K562 (cell line): ENCODE data around the gene DIAPH1. TPM values are rescaled to one million over a fixed set of nuclear protein-coding genes. Genes with fewer than 3 reads are reported as not detected.
A peak's percentile ranks its signal among the peaks of the same experiment; 100 is the strongest.

Source experiments
- ATAC-seq: fragments of 200-7000 bp; cut with Tn5 transposase; 3 replicates; pipeline ENCODE4 v1.9.1; 2020; ENCODE audit warnings: moderate library complexity
- BruUV-seq: library from RNA; stranded (reverse); fragments of 400-500 nt; replicated peaks from 2 replicates; lab custom pipeline; 2021; lab: Mats Ljungman, UMichigan
- CTCF ChIA-PET: fragments of 300-600 bp; formaldehyde crosslinking; extraction: SDS; loops from one replicate; lab custom pipeline; 2021; ENCODE audit warnings: low intra/inter-chr PET ratio; lab: Yijun Ruan, JAX
- POLR2A ChIA-PET: fragments of 300-600, 350-650 bp; sonication (Branson Sonifier 250); formaldehyde crosslinking; extraction: SDS; loops from one replicate; lab custom pipeline; 2021; ENCODE audit warnings: antibody characterized with exemption, inconsistent platforms; lab: Yijun Ruan, JAX
- DNase-seq, 4 experiments: peaks; one replicate each; pipeline versions ENCODE4 v3.0.0 to v3.0.0-alpha.2; 2011 to 2018; ENCODE audit warnings: low spot score in 3 of 4, mixed read lengths in 3 of 4; ENCODE audit errors: extremely low read depth in 1 of 4
- FAIRE-seq: peaks from 2 replicates; lab custom pipeline; 2011; peaks lifted over from hg19 to GRCh38; lab: Jason Lieb, UNC
- H2AFZ ChIP-seq: 2 replicates; pipeline ENCODE4 v1.6.0; 2011; ENCODE audit warnings: low read depth, low read length, control low read depth, inconsistent platforms
- H3K27ac ChIP-seq: fragments of 200-600 bp; 3 replicates; pipeline ENCODE4 v1.8.0; 2011; ENCODE audit warnings: low read depth, mild to moderate bottlenecking, control low read depth, inconsistent platforms, low read length, moderate library complexity, mixed read lengths; ENCODE audit errors: extremely low read depth
- H3K27me3 ChIP-seq, 2 experiments: fragments of 300-600 bp in 1 of 2; 2 replicates in 1 of 2; 3 replicates in 1 of 2; pipeline versions ENCODE4 v1.6.0 to v1.8.0; 2011; ENCODE audit warnings: inconsistent platforms in 2 of 2, low read length in 2 of 2, mild to moderate bottlenecking in 1 of 2, mixed read lengths in 1 of 2, moderate library complexity in 1 of 2; ENCODE audit not compliant: control insufficient read depth in 2 of 2, insufficient read depth in 2 of 2
- H3K36me3 ChIP-seq: fragments of 300-600 bp; 3 replicates; pipeline ENCODE4 v1.8.0; 2011; ENCODE audit warnings: mild to moderate bottlenecking, low read length, inconsistent platforms; ENCODE audit not compliant: control insufficient read depth, insufficient read depth
- H3K4me1 ChIP-seq, 2 experiments: fragments of 200-600 bp in 1 of 2; replicated peaks in 1 of 2; 2 replicates in 1 of 2; 3 replicates in 1 of 2; pipeline versions ENCODE4 v1.5.1 to v1.8.0; 2011; ENCODE audit warnings: inconsistent platforms in 2 of 2, low read length in 2 of 2, mild to moderate bottlenecking in 1 of 2, mixed read lengths in 1 of 2, moderate library complexity in 1 of 2; ENCODE audit not compliant: control insufficient read depth in 2 of 2, insufficient read depth in 2 of 2
- H3K4me2 ChIP-seq: 2 replicates; pipeline ENCODE4 v1.6.1; 2011; ENCODE audit warnings: low read length, control low read depth, inconsistent platforms, mixed read lengths; ENCODE audit not compliant: insufficient read depth
- H3K4me3 ChIP-seq: fragments of 200-600 bp; sonication (generic), shearing (Covaris generic); 2 replicates; pipeline ENCODE4 v1.5.1; 2016; ENCODE audit warnings: control low read depth, inconsistent platforms
- H3K79me2 ChIP-seq: fragments of 200-600 bp; 3 replicates; pipeline ENCODE4 v1.8.0; 2011; ENCODE audit warnings: low read length, inconsistent platforms; ENCODE audit not compliant: control insufficient read depth, insufficient read depth
- H3K9ac ChIP-seq, 2 experiments: 2 replicates each; pipeline versions ENCODE4 v1.6.0 to v1.6.1; 2011; ENCODE audit warnings: low read depth in 2 of 2, low read length in 2 of 2, control low read depth in 1 of 2, inconsistent platforms in 1 of 2, mild to moderate bottlenecking in 1 of 2, mixed read lengths in 1 of 2; ENCODE audit not compliant: insufficient read depth in 1 of 2
- H3K9me1 ChIP-seq: one replicate; pipeline ENCODE4 v1.6.0; 2011; ENCODE audit warnings: inconsistent platforms, mild to moderate bottlenecking, low read length, moderate library complexity; ENCODE audit not compliant: control insufficient read depth, insufficient read depth
- H3K9me3 ChIP-seq: replicated peaks from 2 replicates; pipeline ENCODE4 v1.5.1; 2011; ENCODE audit warnings: low read depth, low read length, inconsistent platforms; ENCODE audit not compliant: control insufficient read depth, insufficient read depth
- H4K20me1 ChIP-seq: replicated peaks from 2 replicates; pipeline ENCODE4 v1.6.1; 2011; ENCODE audit warnings: low read length, inconsistent platforms, mixed read lengths; ENCODE audit not compliant: control insufficient read depth, insufficient read depth
- C11orf30 ChIP-seq: fragments of 450-650 bp; IDR thresholded peaks from 2 replicates; pipeline ENCODE4 v1.6.1; 2016; ENCODE audit warnings: low read depth, mild to moderate bottlenecking
- CCNT2 ChIP-seq: IDR thresholded peaks from 2 replicates; pipeline ENCODE4 v1.6.1; 2011; ENCODE audit warnings: borderline replicate concordance, low read depth, mild to moderate bottlenecking, moderate library complexity, mixed read lengths, low read length; ENCODE audit not compliant: insufficient read length; ENCODE audit errors: extremely low read depth
- CSDE1 ChIP-seq, 2 experiments: fragments of 450-650 bp; IDR thresholded peaks; 2 replicates each; pipeline ENCODE4 v1.6.1; 2016; ENCODE audit warnings: mild to moderate bottlenecking in 1 of 2
- CXXC5 ChIP-seq: fragments of 250-450 bp; sonication (Bioruptor Pico); IDR thresholded peaks from 2 replicates; pipeline ENCODE4 v1.8.0; 2022; ENCODE audit warnings: inconsistent platforms, mild to moderate bottlenecking, moderate library complexity
- DLX4 ChIP-seq: fragments of 250-450 bp; sonication (Bioruptor Pico); IDR thresholded peaks from 2 replicates; pipeline ENCODE4 v1.6.1; 2021; ENCODE audit warnings: mild to moderate bottlenecking
- HDGF ChIP-seq: fragments of 450-650 bp; IDR thresholded peaks from 2 replicates; pipeline ENCODE4 v1.6.1; 2016
- MCM2 ChIP-seq: fragments of 450-650 bp; IDR thresholded peaks from 2 replicates; pipeline ENCODE4 v1.6.1; 2017; ENCODE audit warnings: low read depth, mild to moderate bottlenecking
- NR2F6 ChIP-seq: fragments of 450-650 bp; formaldehyde crosslinking; IDR thresholded peaks from 2 replicates; pipeline ENCODE4 v1.4.0; 2020; ENCODE audit warnings: mild to moderate bottlenecking
- PHB2 ChIP-seq: fragments of 450-650 bp; IDR thresholded peaks from 2 replicates; pipeline ENCODE4 v1.6.1; 2017; ENCODE audit warnings: low read depth
- POLR3G ChIP-seq: IDR thresholded peaks from 2 replicates; pipeline ENCODE4 v1.6.1; 2011; ENCODE audit not compliant: insufficient read length, insufficient replicate concordance; ENCODE audit errors: extremely low read depth
- RBFOX2 ChIP-seq: fragments of 200-400 bp; formaldehyde crosslinking; IDR thresholded peaks from 2 replicates; pipeline ENCODE4 v1.6.1; 2017; ENCODE audit warnings: low read depth, mild to moderate bottlenecking, low read length, moderate library complexity
- SIRT6 ChIP-seq: IDR thresholded peaks from one replicate; pipeline ENCODE4 v1.6.1; 2012; ENCODE audit warnings: low read depth, mild to moderate bottlenecking, control low read depth, inconsistent platforms, low read length, moderate library complexity
- TAF1 ChIP-seq: IDR thresholded peaks from 2 replicates; pipeline ENCODE4 v1.6.1; 2011; ENCODE audit warnings: mild to moderate bottlenecking, low read length, moderate library complexity; ENCODE audit not compliant: insufficient read depth, control insufficient read depth, severe bottlenecking; ENCODE audit errors: extremely low read depth
- TARDBP ChIP-seq: fragments of 450-650 bp; IDR thresholded peaks from 2 replicates; pipeline ENCODE4 v1.6.1; 2016
- THRB ChIP-seq: fragments of 450-650 bp; formaldehyde crosslinking; conservative IDR thresholded peaks from 2 replicates; pipeline ENCODE4 v1.4.0; 2022; ENCODE audit warnings: mild to moderate bottlenecking, missing genetic modification characterization
- ZNF217 ChIP-seq: sonication (generic); formaldehyde crosslinking; IDR thresholded peaks from 2 replicates; pipeline ENCODE4 v1.8.0; 2022; ENCODE audit warnings: mild to moderate bottlenecking, missing genetic modification reagents
- ZNF449 ChIP-seq: fragments of 250-450 bp; sonication (Bioruptor Pico); IDR thresholded peaks from 2 replicates; pipeline ENCODE4 v1.8.0; 2022; ENCODE audit warnings: moderate library complexity, mild to moderate bottlenecking, inconsistent platforms
- ZZZ3 ChIP-seq: fragments of 450-650 bp; IDR thresholded peaks from 2 replicates; pipeline ENCODE4 v1.6.1; 2016; ENCODE audit warnings: antibody characterized with exemption, mild to moderate bottlenecking, moderate library complexity
- WGBS: fragments of 100-300 bp; shearing (Covaris generic); methylation state at CpG from one replicate; pipeline ENCODE4 v1.1.6; 2016; ENCODE audit warnings: low coverage, mixed read lengths; ENCODE audit not compliant: insufficient coverage; ENCODE audit errors: missing lambda C conversion rate; 5-methylcytosine and 5-hydroxymethylcytosine counted together
- in situ Hi-C: fragments of 300-500 bp; cut with MboI; formaldehyde crosslinking; loops from 4 replicates; pipeline ENCODE4 v1.15.0; 2018; ENCODE audit warnings: inconsistent platforms, mixed read lengths
- intact Hi-C: fragments of 100-400 bp; cut with micrococcal nuclease; formaldehyde crosslinking; loops from 2 replicates; pipeline ENCODE4 v1.14.2; 2022
- polyA plus RNA-seq, 8 experiments: library from polyadenylated mRNA; depleted of rRNA in 4 of 8; stranded (reverse) in 5 of 8; unstranded in 3 of 8; fragments of >200 nt; fragmentation: Nextera tagmentation in 2 of 8; fragmentation: Illumina TruSeq in 1 of 8; extraction: Ambion mirVana in 2 of 8; extraction: Trizol in 1 of 8; gene quantifications; 2 replicates each; pipeline versions ENCODE4 v1.2.1 to v1.2.3, GENCODE V29; 2011 to 2014; ENCODE audit warnings: inconsistent platforms in 1 of 8, missing spikeins in 1 of 8
- total RNA-seq, 7 experiments: library from RNA; depleted of rRNA in 6 of 7; stranded (reverse); fragments of >200 nt in 6 of 7; fragmentation: Illumina TruSeq in 2 of 7; extraction: Trizol in 2 of 7; gene quantifications; 2 replicates each; pipeline versions ENCODE4 v1.2.1 to v1.2.3, GENCODE V29; 2011 to 2021; ENCODE audit warnings: low replicate concordance in 1 of 7

DIAPH1 gene
- total and polyA plus RNA-seq, 9 of the 15 experiments (the other 6 are each of a cell fraction or from before 2014, with no cell fraction given) = 60.8 to 328 (median 97.8) TPM

DNA sequence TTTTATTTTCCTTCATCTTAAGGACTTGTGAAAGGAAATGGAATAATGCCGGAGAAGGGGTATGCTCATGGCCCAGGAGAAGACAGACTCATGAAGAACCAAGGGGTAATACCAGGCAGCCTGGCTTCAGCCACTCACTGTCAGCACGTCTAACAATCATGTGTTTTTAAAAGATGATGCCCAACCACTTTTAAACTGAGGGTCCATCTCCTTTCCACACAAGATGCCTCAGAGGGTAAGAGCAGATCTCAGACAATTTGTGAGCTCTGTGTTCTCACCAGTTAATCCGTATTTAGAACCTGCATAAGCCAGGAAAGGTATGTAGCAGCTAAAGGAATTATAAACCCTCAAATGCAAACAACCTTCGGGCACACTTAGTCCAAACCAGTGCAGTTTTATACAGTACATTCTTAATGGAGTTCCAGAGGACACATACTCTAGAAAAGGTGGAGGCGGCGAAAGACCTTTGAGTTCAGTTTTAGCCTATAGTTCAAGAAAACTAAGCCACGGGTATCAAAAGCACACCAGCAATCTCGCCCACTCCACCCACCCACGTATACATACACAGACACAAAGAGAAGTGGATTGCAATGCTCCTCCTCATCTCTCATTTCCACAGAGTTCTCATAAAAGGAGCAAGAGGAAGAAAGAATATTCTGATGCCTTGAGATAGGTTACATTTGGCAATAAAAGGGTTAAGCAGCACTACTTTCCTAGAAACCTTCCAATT, 2.6 kb downstream of the DIAPH1 start:
- Histone ChIP-seq H4K20me1 (no peaks in the 10 kb centered on the region), H3K9me3 (no peaks in the 10 kb centered on the region), H2AFZ (no peak overlapping the region), H3K27ac (peak overlapping the region; percentile 89), H3K9me1 (no peaks in the 10 kb centered on the region), H3K27me3 (no peaks in the 10 kb centered on the region), H3K9ac (peak overlapping the region; percentile 74 to 86; a peak in 3 of 4 replicates), H3K79me2 (peaks cover 76% of the 10 kb centered on the region), H3K4me1 (peaks cover 3 to 11% of the 10 kb centered on the region in 2 experiments; a peak in 3 of 5 replicates), H3K36me3 (peaks cover 64% of the 10 kb centered on the region), H3K4me3 (peak overlapping the region; percentile 97), H3K4me2 (peak overlapping the region; percentile 90)
- in situ Hi-C loops (no loop called here), intact Hi-C loops (loop anchor here (10.0 kb wide), 1 partner anchor 1501 kb away; the partner anchor contains the start of gene PURA)
- no peak for ATAC-seq
- peak in 1 of 4 experiments; percentile 47 for DNase-seq
- CTCF ChIA-PET = interaction anchor here (0.6 kb wide), 2 partner anchors 45 to 247 kb away, joined by 3 to 5 read pairs; no protein-coding TSS in a partner anchor
- 6% methylated on average over 9 of the region's 9 CpGs for WGBS
- POLR2A ChIA-PET = interaction anchor here (0.7 to 2.6 kb wide), 9 partner anchors 8 to 103 kb away, joined by 3 to 17 read pairs (median 4); partner anchors contain the start of genes ARAP3 and RELL2
- FAIRE-seq = no peak
- no TSS peak for BruUV-seq
- TF ChIP-seq C11orf30 (no peak), HDGF (no peak), ZNF449 (no peak), ZNF217 (CRISPR knock-in tag) (no peak), NR2F6 (CRISPR knock-in tag) (no peak), TAF1 (no peak), DLX4 (CRISPR knock-in tag) (no peak), CSDE1 (IDR thresholded peaks at IDR 0.05) (no peak), THRB (no peak), POLR3G (no peak), SIRT6 (no peak), CXXC5 (CRISPR knock-in tag) (no peak), ZZZ3 (no peak), MCM2 (no peak), TARDBP (no peak), CCNT2 (no peak), PHB2 (no peak), RBFOX2 (no peak; the same call in 1 of the 2 replicates)
